ENCODE measurements around the gene PBX4. TPM values are rescaled to one million over a fixed set of nuclear protein-coding genes. Genes with fewer than 3 reads are reported as not detected.
A peak's percentile ranks its signal among the peaks of the same experiment; 100 is the strongest.

The PBX4 gene
- total RNA-seq, 2 donors from 2014 or later, result 49.7 to 58.4 TPM

- Mint-ChIP-seq H3K27ac (peak within 1 kb of the TSS; percentile 94), H3K27me3 (no peaks in the 10 kb centered on the region), H3K4me3 (peak within 1 kb of the TSS; percentile 91), H3K36me3 (ENCODE audit: low read depth) (no peaks in the 10 kb centered on the region), H3K4me1 (peaks cover 8% of the 10 kb centered on the region)
- no peak for ATAC-seq
- no peaks in the 10 kb centered on the region for H3K9me3 ChIP-seq (ENCODE audit: control insufficient read depth, low read length, poor library complexity, severe bottlenecking)
- DNase-seq, result no peak
Measured at GRCh38 chr19:19514881-19515641, 103.4 kb downstream of the PBX4 start, which contains the start of gene TSSK6. TSSK6 (minus strand) TSS chr19:19515548; CDS start chr19:19515427, 121 bp downstream.

- no peak for ATAC-seq
- no peak overlapping the region for H3K4me3 Mint-ChIP-seq
- no peaks in the 10 kb centered on the region for H3K9me3 ChIP-seq (ENCODE audit: control insufficient read depth, low read length, poor library complexity, severe bottlenecking)
- peaks cover 5% of the 10 kb centered on the region for H3K4me1 Mint-ChIP-seq
- H3K27me3 Mint-ChIP-seq, result no peaks in the 10 kb centered on the region
- H3K27ac Mint-ChIP-seq, result peak overlapping the region; percentile 11
- DNase-seq, result no peak
- H3K36me3 Mint-ChIP-seq (ENCODE audit: low read depth), result no peaks in the 10 kb centered on the region
Measured at GRCh38 chr19:19514215-19514657, 104.3 kb downstream of the PBX4 start.

- no peak overlapping the region for H3K27ac Mint-ChIP-seq
- no peaks in the 10 kb centered on the region for H3K27me3 Mint-ChIP-seq
- peaks cover 6% of the 10 kb centered on the region for H3K4me1 Mint-ChIP-seq
- no peaks in the 10 kb centered on the region for H3K36me3 Mint-ChIP-seq (ENCODE audit: low read depth)
- ATAC-seq (no peak), DNase-seq (no peak)
- H3K4me3 Mint-ChIP-seq, result no peak overlapping the region
- no peaks in the 10 kb centered on the region for H3K9me3 ChIP-seq (ENCODE audit: control insufficient read depth, low read length, poor library complexity, severe bottlenecking)
Measured at GRCh38 chr19:19513682-19514081, 104.8 kb downstream of the PBX4 start.

Other genes starting within 250 kb of the PBX4 start
- gene GATAD2A, start 213.0 kb downstream of the PBX4 start, total RNA-seq, result 100 to 1,000 TPM; 129 to 153 TPM
- gene TSSK6, start 103.1 kb downstream of the PBX4 start, total RNA-seq, result 1 to 10 TPM; 3.8 to 3.9 TPM
- gene NDUFA13, start 102.5 kb downstream of the PBX4 start, total RNA-seq, result 100 to 1,000 TPM; 175 to 195 TPM
- 1 to 10 TPM; 3.0 to 6.1 TPM for gene YJEFN3, start 89.8 kb downstream of the PBX4 start, total RNA-seq
- gene CILP2, start 80.4 kb downstream of the PBX4 start, total RNA-seq, result under 1 TPM; 0.73 to 0.99 TPM
- 10 to 100 TPM; 66.5 to 67.2 TPM for gene LPAR2, start 9.5 kb upstream of the PBX4 start, total RNA-seq
- gene GMIP, start 25.0 kb upstream of the PBX4 start, total RNA-seq, result 10 to 100 TPM; 85.0 to 91.7 TPM
- gene ATP13A1, start 45.0 kb upstream of the PBX4 start, total RNA-seq, result 10 to 100 TPM; 91.4 to 98.8 TPM
- 10 to 100 TPM; 56.0 to 56.1 TPM for gene ZNF101, start 50.2 kb upstream of the PBX4 start, total RNA-seq
- 10 to 100 TPM; 18.7 to 22.5 TPM for gene ZNF14, start 114.4 kb upstream of the PBX4 start, total RNA-seq
- gene ZNF506, start 203.1 kb upstream of the PBX4 start, total RNA-seq, result 10 to 100 TPM; 31.7 to 50.6 TPM
- 1 to 10 TPM; 5.8 to 8.0 TPM for gene ZNF253, start 247.2 kb upstream of the PBX4 start, total RNA-seq